GM20000 (cell line): ENCODE measurements around the gene FAIM2.

ENCODE experiments used
- DNase-seq: peaks from one replicate; pipeline ENCODE4 v3.0.0; 2012; ENCODE audit warnings: low spot score
- CTCF ChIP-seq: IDR thresholded peaks from 2 replicates; pipeline ENCODE4 v1.5.1; 2012; ENCODE audit warnings: mild to moderate bottlenecking, control low read depth; ENCODE audit errors: extremely low read depth, missing control alignments

The FAIM2 gene

GRCh38 chr12:49887536-49888401 lies 15.9 kb downstream of the FAIM2 start:
- DNase-seq: no peak
- TF ChIP-seq CTCF: no peak

- DNase-seq: no peak
- no peak for TF ChIP-seq CTCF
Observed at GRCh38 chr12:49887091-49887490, 16.6 kb downstream of the FAIM2 start.

- no peak for TF ChIP-seq CTCF
- DNase-seq: no peak
Observed at GRCh38 chr12:49885663-49886461, 17.8 kb downstream of the FAIM2 start.

GRCh38 chr12:49885118-49885517 lies 18.6 kb downstream of the FAIM2 start:
- no peak for TF ChIP-seq CTCF
- DNase-seq: no peak

- no peak for TF ChIP-seq CTCF
- no peak for DNase-seq
Observed at GRCh38 chr12:49882851-49883464, 20.7 kb downstream of the FAIM2 start.

- DNase-seq: no peak
- TF ChIP-seq CTCF: no peak
Observed at GRCh38 chr12:49882248-49882850, 21.4 kb downstream of the FAIM2 start.
